Suprapubic skin (tissue), 4 donors: Measurements from ENCODE around the gene CHRNA9.

Source experiments
- CTCF ChIP-seq, 2 donors: fragments of 200-600 bp in 1 of 2; fragments of 450-650 bp in 1 of 2; sonication (generic) in 1 of 2; IDR thresholded peaks; one replicate each; pipeline ENCODE4 v1.5.1; 2016 to 2019; ENCODE audit warnings: antibody characterized with exemption in 2 of 2, mild to moderate bottlenecking in 1 of 2, moderate library complexity in 1 of 2
- EP300 ChIP-seq: sonication (generic); formaldehyde crosslinking; IDR thresholded peaks from one replicate; pipeline ENCODE4 v1.6.1; 2017; ENCODE audit warnings: antibody characterized with exemption
- POLR2A ChIP-seq, 2 donors: fragments of 450-650 bp; IDR thresholded peaks; one replicate each; pipeline ENCODE4 v1.6.1; 2017; ENCODE audit warnings: antibody characterized with exemption in 2 of 2, mild to moderate bottlenecking in 2 of 2, moderate library complexity in 2 of 2
- POLR2AphosphoS5 ChIP-seq, 3 donors: sonication (generic); formaldehyde crosslinking; IDR thresholded peaks; one replicate each; pipeline ENCODE4 v1.6.1; 2017; ENCODE audit warnings: antibody characterized with exemption in 3 of 3

- TF ChIP-seq CTCF (IDR thresholded peaks at IDR 0.05), result no peak
- no peak for TF ChIP-seq POLR2AphosphoS5 (IDR thresholded peaks at IDR 0.05)
- no peak for TF ChIP-seq POLR2A (IDR thresholded peaks at IDR 0.05)
- TF ChIP-seq EP300, result no peak
Observed at GRCh38 chr4:40306976-40307375, 28.2 kb upstream of the CHRNA9 start.
